CD14-positive monocyte (primary cell): ENCODE measurements around the gene APOC4. TPM values are rescaled to one million over a fixed set of nuclear protein-coding genes. Genes with fewer than 3 reads are reported as not detected.
A peak's percentile ranks its signal among the peaks of the same experiment; 100 is the strongest.

ENCODE experiments used
- DNase-seq, 3 donors: peaks; one replicate each; pipeline ENCODE4 v3.0.0-alpha.2; 2011 to 2022
- H2AFZ ChIP-seq: 2 replicates; pipeline ENCODE4 v1.6.0; 2012; ENCODE audit warnings: mild to moderate bottlenecking, low read depth, low read length, inconsistent platforms; ENCODE audit not compliant: insufficient read depth, poor library complexity, severe bottlenecking
- H3K27ac ChIP-seq, 2 donors: 1 replicate in 1 of 2; 2 replicates in 1 of 2; pipeline ENCODE4 v1.5.1; 2012 to 2013; ENCODE audit warnings: low read length in 2 of 2, control low read depth in 1 of 2, inconsistent platforms in 1 of 2, low read depth in 1 of 2, mild to moderate bottlenecking in 1 of 2
- H3K27me3 ChIP-seq, 2 donors: one replicate each; pipeline versions ENCODE4 v1.6.0 to v1.6.1; 2011 to 2013; ENCODE audit warnings: low read length in 2 of 2; ENCODE audit not compliant: control insufficient read depth in 2 of 2, insufficient read depth in 2 of 2
- H3K36me3 ChIP-seq, 2 donors: replicated peaks in 1 of 2; 1 replicate in 1 of 2; 2 replicates in 1 of 2; pipeline versions ENCODE4 v1.5.1 to v1.6.1; 2012 to 2013; ENCODE audit warnings: low read length in 2 of 2, control low read depth in 1 of 2, inconsistent platforms in 1 of 2, mild to moderate bottlenecking in 1 of 2; ENCODE audit not compliant: insufficient read depth in 2 of 2, control insufficient read depth in 1 of 2
- H3K4me1 ChIP-seq, 2 donors: 1 replicate in 1 of 2; 2 replicates in 1 of 2; pipeline versions ENCODE4 v1.5.1 to v1.6.1; 2012 to 2013; ENCODE audit warnings: low read length in 2 of 2, control low read depth in 1 of 2, inconsistent platforms in 1 of 2, mild to moderate bottlenecking in 1 of 2, moderate library complexity in 1 of 2; ENCODE audit not compliant: insufficient read depth in 2 of 2, control insufficient read depth in 1 of 2
- H3K4me2 ChIP-seq: replicated peaks from 2 replicates; pipeline ENCODE3; 2012; ENCODE audit warnings: low read length, moderate library complexity, mild to moderate bottlenecking; ENCODE audit not compliant: poor library complexity, severe bottlenecking; ENCODE audit errors: extremely low read depth
- H3K4me3 ChIP-seq, 3 experiments: fragments of 200-600 bp in 1 of 3; sonication (generic) in 1 of 3; replicated peaks in 1 of 3; 1 replicate in 2 of 3; 2 replicates in 1 of 3; pipeline ENCODE4 v1.5.1; 2011 to 2013; ENCODE audit warnings: low read length in 3 of 3, mild to moderate bottlenecking in 3 of 3, control low read depth in 2 of 3, low read depth in 2 of 3, inconsistent platforms in 1 of 3, moderate library complexity in 1 of 3
- H3K79me2 ChIP-seq: 2 replicates; pipeline ENCODE4 v1.6.0; 2012; ENCODE audit warnings: mild to moderate bottlenecking, control low read depth, inconsistent platforms, low read length, moderate library complexity; ENCODE audit not compliant: insufficient read depth
- H3K9ac ChIP-seq: 2 replicates; pipeline ENCODE4 v1.6.0; 2017; ENCODE audit warnings: low read length, mild to moderate bottlenecking; ENCODE audit not compliant: insufficient read depth, poor library complexity, severe bottlenecking
- H3K9me3 ChIP-seq, 2 donors: replicated peaks in 1 of 2; 1 replicate in 1 of 2; 2 replicates in 1 of 2; pipeline versions ENCODE4 v1.5.1 to v1.6.1; 2012 to 2013; ENCODE audit warnings: low read length in 2 of 2, control low read depth in 1 of 2; ENCODE audit not compliant: control insufficient read depth in 1 of 2, insufficient read depth in 1 of 2
- H4K20me1 ChIP-seq: 2 replicates; pipeline ENCODE4 v1.6.0; 2012; ENCODE audit warnings: mild to moderate bottlenecking, low read length, control low read depth, moderate library complexity; ENCODE audit not compliant: insufficient read depth
- H3K27ac Mint-ChIP-seq, 7 donors: one replicate each; pipeline ENCODE4 v1.8.0; 2020; ENCODE audit warnings: mild to moderate bottlenecking in 7 of 7, mixed read lengths in 7 of 7, moderate library complexity in 6 of 7, inconsistent platforms in 2 of 7
- H3K27me3 Mint-ChIP-seq, 3 donors: one replicate each; pipeline ENCODE4 v1.8.0; 2021 to 2022; ENCODE audit warnings: low read depth in 3 of 3, mild to moderate bottlenecking in 3 of 3, mixed read lengths in 3 of 3, moderate library complexity in 3 of 3, inconsistent platforms in 1 of 3
- H3K36me3 Mint-ChIP-seq, 2 donors: one replicate each; pipeline ENCODE4 v1.8.0; 2020; ENCODE audit warnings: mixed read lengths in 2 of 2, inconsistent platforms in 1 of 2, mild to moderate bottlenecking in 1 of 2
- H3K4me1 Mint-ChIP-seq: one replicate; pipeline ENCODE4 v1.8.0; 2020; ENCODE audit warnings: mild to moderate bottlenecking, mixed read lengths
- H3K4me3 Mint-ChIP-seq, 2 donors: one replicate each; pipeline ENCODE4 v1.8.0; 2020; ENCODE audit warnings: mild to moderate bottlenecking in 2 of 2, mixed read lengths in 2 of 2, moderate library complexity in 1 of 2
- H3K9me3 Mint-ChIP-seq, 7 donors: one replicate each; pipeline ENCODE4 v1.8.0; 2020 to 2022; ENCODE audit warnings: mixed read lengths in 7 of 7, mild to moderate bottlenecking in 6 of 7, moderate library complexity in 6 of 7, inconsistent platforms in 2 of 7
- WGBS: methylation state at CpG from one replicate; pipeline ENCODE4 v1.1.5; 2013; ENCODE audit warnings: missing lambda C conversion rate; ENCODE audit not compliant: insufficient coverage; 5-methylcytosine and 5-hydroxymethylcytosine counted together
- intact Hi-C, 2 donors: fragments of 100-400 bp; cut with micrococcal nuclease; formaldehyde crosslinking; loops; one replicate each; pipeline versions ENCODE4 v1.15.0 to v1.15.1; 2023
- polyA plus RNA-seq, 3 donors: library from polyadenylated mRNA; depleted of rRNA in 1 of 3; unstranded in 2 of 3; stranded (reverse) in 1 of 3; fragments of 300-500 nt in 2 of 3; fragments of >200 nt in 1 of 3; fragmentation: Illumina TruSeq in 2 of 3; gene quantifications; 1 replicate in 2 of 3; 2 replicates in 1 of 3; pipeline ENCODE4 v1.2.3, GENCODE V29; 2012 to 2021
- TF ChIP-seq, protein P1 (sequence below): fragments of 200-600 bp; IDR thresholded peaks from one replicate; pipeline ENCODE4 v1.8.0; 2022; ENCODE audit warnings: antibody characterized with exemption, mild to moderate bottlenecking

The APOC4 gene
- polyA plus RNA-seq, 3 donors = not detected

DNA sequence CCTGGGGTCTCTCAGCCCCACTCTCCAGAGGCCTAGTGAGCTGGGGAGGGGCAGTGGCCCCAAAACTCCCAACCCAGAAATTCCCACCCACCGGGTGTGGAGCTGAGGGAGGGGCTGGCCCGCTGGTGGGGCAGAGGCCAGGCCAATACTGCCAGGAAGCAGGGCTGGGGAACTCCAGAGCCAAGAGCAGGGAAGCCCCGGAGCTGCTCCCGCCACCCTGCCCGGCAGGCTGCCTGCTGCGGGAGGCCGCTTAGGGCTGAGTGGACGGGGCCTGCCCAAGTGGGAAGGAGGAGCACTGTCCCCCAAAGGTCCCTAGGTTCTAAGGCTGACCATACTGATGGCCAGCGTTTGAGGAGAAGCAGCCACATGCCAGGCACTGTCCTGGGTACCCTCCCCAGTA, 46.2 kb downstream of the APOC4 start:
- Mint-ChIP-seq H3K36me3 (peaks cover 65 to 85% of the 10 kb centered on the region in 2 donors), H3K27me3 (peaks cover 0 to 2% (median 0%) of the 10 kb centered on the region in 3 donors), H3K4me1 (peaks cover 6% of the 10 kb centered on the region), H3K4me3 (no peak overlapping the region), H3K27ac (no peak overlapping the region), H3K9me3 (no peaks in the 10 kb centered on the region)
- no peak overlapping the region for H3K9ac ChIP-seq
- H3K27ac ChIP-seq = no peak overlapping the region
- DNase-seq = no peak
- no peaks in the 10 kb centered on the region for H3K27me3 ChIP-seq
- intact Hi-C loops = loop anchor here in 1 of 2 donors (2.0 kb wide), 1 partner anchor 71 kb away; no protein-coding TSS in a partner anchor
- peaks cover 7% of the 10 kb centered on the region for H4K20me1 ChIP-seq
- H3K4me1 ChIP-seq = peaks cover 0 to 4% of the 10 kb centered on the region in 2 donors
- H3K4me2 ChIP-seq = no peak overlapping the region
- H3K4me3 ChIP-seq = no peak overlapping the region
- TF ChIP-seq, protein P1, sequence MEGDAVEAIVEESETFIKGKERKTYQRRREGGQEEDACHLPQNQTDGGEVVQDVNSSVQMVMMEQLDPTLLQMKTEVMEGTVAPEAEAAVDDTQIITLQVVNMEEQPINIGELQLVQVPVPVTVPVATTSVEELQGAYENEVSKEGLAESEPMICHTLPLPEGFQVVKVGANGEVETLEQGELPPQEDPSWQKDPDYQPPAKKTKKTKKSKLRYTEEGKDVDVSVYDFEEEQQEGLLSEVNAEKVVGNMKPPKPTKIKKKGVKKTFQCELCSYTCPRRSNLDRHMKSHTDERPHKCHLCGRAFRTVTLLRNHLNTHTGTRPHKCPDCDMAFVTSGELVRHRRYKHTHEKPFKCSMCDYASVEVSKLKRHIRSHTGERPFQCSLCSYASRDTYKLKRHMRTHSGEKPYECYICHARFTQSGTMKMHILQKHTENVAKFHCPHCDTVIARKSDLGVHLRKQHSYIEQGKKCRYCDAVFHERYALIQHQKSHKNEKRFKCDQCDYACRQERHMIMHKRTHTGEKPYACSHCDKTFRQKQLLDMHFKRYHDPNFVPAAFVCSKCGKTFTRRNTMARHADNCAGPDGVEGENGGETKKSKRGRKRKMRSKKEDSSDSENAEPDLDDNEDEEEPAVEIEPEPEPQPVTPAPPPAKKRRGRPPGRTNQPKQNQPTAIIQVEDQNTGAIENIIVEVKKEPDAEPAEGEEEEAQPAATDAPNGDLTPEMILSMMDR = no peak
- no peaks in the 10 kb centered on the region for H3K79me2 ChIP-seq
- H3K36me3 ChIP-seq = peaks cover 80 to 93% of the 10 kb centered on the region in 2 donors
- 97% methylated on average over 8 of the region's 9 CpGs for WGBS
- H2AFZ ChIP-seq = no peak overlapping the region
- no peaks in the 10 kb centered on the region for H3K9me3 ChIP-seq

GRCh38 chr19:44988896-44989556, 47.0 kb downstream of the APOC4 start:
- Mint-ChIP-seq H3K4me1 (peaks cover 6% of the 10 kb centered on the region), H3K36me3 (peaks cover 69 to 88% of the 10 kb centered on the region in 2 donors), H3K27ac (peak overlapping the region in 1 of 7 donors; percentile 69), H3K27me3 (peaks cover 0 to 2% (median 0%) of the 10 kb centered on the region in 3 donors), H3K9me3 (no peaks in the 10 kb centered on the region), H3K4me3 (no peak overlapping the region)
- DNase-seq = peak; percentile 32 to 60 (median 45)
- no peak overlapping the region for H2AFZ ChIP-seq
- H3K36me3 ChIP-seq = peaks cover 79 to 93% of the 10 kb centered on the region in 2 donors
- H3K4me2 ChIP-seq = no peak overlapping the region
- H3K4me3 ChIP-seq = no peak overlapping the region
- no peaks in the 10 kb centered on the region for H3K79me2 ChIP-seq
- WGBS = 91% methylated on average over 12 of the region's 15 CpGs
- no peaks in the 10 kb centered on the region for H3K9me3 ChIP-seq
- no peak overlapping the region for H3K27ac ChIP-seq
- H3K9ac ChIP-seq = no peak overlapping the region
- peaks cover 0 to 4% of the 10 kb centered on the region in 2 donors for H3K4me1 ChIP-seq
- no peaks in the 10 kb centered on the region for H3K27me3 ChIP-seq
- intact Hi-C loops = loop anchor here (1.0 to 2.0 kb wide), 2 partner anchors 70 kb away; no protein-coding TSS in a partner anchor
- peaks cover 4% of the 10 kb centered on the region for H4K20me1 ChIP-seq
- TF ChIP-seq, protein P1 = peak; percentile 60
